Endothelial cell of umbilical vein (primary cell): ENCODE measurements around the gene HBE1.

Source experiments
- CTCF ChIP-seq, 2 donors: IDR thresholded peaks; 1 replicate in 1 of 2; 2 replicates in 1 of 2; pipeline ENCODE4 v1.5.1; 2011; ENCODE audit warnings: low read length in 2 of 2, mild to moderate bottlenecking in 2 of 2, moderate library complexity in 2 of 2, control low read depth in 1 of 2, inconsistent platforms in 1 of 2, low read depth in 1 of 2; ENCODE audit not compliant: insufficient read depth in 1 of 2; ENCODE audit errors: extremely low read depth in 1 of 2
- EZH2 ChIP-seq: IDR thresholded peaks from 2 replicates; pipeline ENCODE4 v1.6.1; 2012; ENCODE audit warnings: borderline replicate concordance, low read depth, mild to moderate bottlenecking, moderate library complexity, low read length, inconsistent platforms; ENCODE audit not compliant: severe bottlenecking
- FOS ChIP-seq: IDR thresholded peaks from 2 replicates; pipeline ENCODE4 v1.6.1; 2011; ENCODE audit warnings: mild to moderate bottlenecking, low read length, moderate library complexity, borderline replicate concordance; ENCODE audit not compliant: insufficient read depth
- GATA2 ChIP-seq: IDR thresholded peaks from 2 replicates; pipeline ENCODE4 v1.7.0; 2011; ENCODE audit warnings: low read depth, mild to moderate bottlenecking, moderate library complexity, mixed read lengths, low read length; ENCODE audit not compliant: insufficient read length, insufficient read depth
- MAX ChIP-seq: IDR thresholded peaks from 2 replicates; pipeline ENCODE4 v1.6.1; 2011; ENCODE audit not compliant: insufficient read depth, insufficient read length
- MYC ChIP-seq: IDR thresholded peaks from one replicate; pipeline ENCODE4 v1.6.1; 2011; ENCODE audit warnings: mild to moderate bottlenecking, low read depth, low read length
- POLR2A ChIP-seq: IDR thresholded peaks from 2 replicates; pipeline ENCODE4 v1.6.1; 2012; ENCODE audit warnings: low read depth, mild to moderate bottlenecking, control low read depth, low read length
- POLR2AphosphoS5 ChIP-seq: IDR thresholded peaks from 2 replicates; pipeline ENCODE4 v1.6.1; 2012; ENCODE audit warnings: low read depth, mild to moderate bottlenecking, control low read depth, low read length, moderate library complexity; ENCODE audit not compliant: insufficient read depth

GRCh38 chr11:5232821-5233220, 36.9 kb downstream of the HBE1 start:
- TF ChIP-seq CTCF (IDR thresholded peaks at IDR 0.05; ENCODE audit: extremely low read depth in 1 of 2, insufficient read depth in 1 of 2, low read depth in 1 of 2, low read length in 2 of 2), result no peak
- TF ChIP-seq GATA2, result no peak
- TF ChIP-seq MYC, result no peak
- TF ChIP-seq POLR2A, result no peak
- no peak for TF ChIP-seq MAX
- no peak for TF ChIP-seq POLR2AphosphoS5
- TF ChIP-seq FOS, result no peak
- no peak for TF ChIP-seq EZH2
